Colonic mucosa (tissue), 4 donors: Measurements from ENCODE around the gene UNC5A. TPM values are rescaled to one million over a fixed set of nuclear protein-coding genes. Genes with fewer than 3 reads are reported as not detected.

Experiments used
- DNase-seq: peaks from one replicate; pipeline ENCODE4 v3.0.0-alpha.2; 2020
- H3K27ac ChIP-seq: fragments of 200-600 bp; one replicate; pipeline ENCODE4 v1.8.0; 2021
- H3K27me3 ChIP-seq: fragments of 200-600 bp; one replicate; pipeline ENCODE4 v1.8.0; 2021
- H3K36me3 ChIP-seq: fragments of 200-600 bp; one replicate; pipeline ENCODE4 v1.8.0; 2021
- H3K4me1 ChIP-seq: fragments of 200-600 bp; one replicate; pipeline ENCODE4 v1.8.0; 2021; ENCODE audit warnings: mild to moderate bottlenecking
- H3K4me3 ChIP-seq: fragments of 200-600 bp; one replicate; pipeline ENCODE4 v1.8.0; 2021
- H3K9ac ChIP-seq, 2 donors: one replicate each; pipeline ENCODE4 v1.7.0; 2013; ENCODE audit warnings: control low read depth in 2 of 2, low read depth in 2 of 2, low read length in 2 of 2
- H3K9me3 ChIP-seq: fragments of 200-600 bp; one replicate; pipeline ENCODE4 v1.8.0; 2021
- intact Hi-C: fragments of 100-400 bp; cut with DNase I; formaldehyde crosslinking; loops from one replicate; pipeline ENCODE4 v1.14.1; 2022
- total RNA-seq, 2 donors: library from RNA; stranded (reverse); fragmentation: NEBNext Ultra II Directional in 1 of 2; extraction: Animal tissue kit (Norgen Biotek cat#: 25700) in 1 of 2; gene quantifications; one replicate each; pipeline ENCODE4 v1.2.1, GENCODE V29; 2021
- TF ChIP-seq, protein P1 (sequence below): fragments of 200-600 bp; IDR thresholded peaks from one replicate; pipeline ENCODE4 v1.8.0; 2022; ENCODE audit warnings: antibody characterized with exemption, mild to moderate bottlenecking
- donor health status: healthy.
- donor health status: DM: no; HTN: no; CAD: no.
- donor health status: DM: no; HTN: no; CAD: no.

The UNC5A gene
- total RNA-seq, 2 donors from 2014 or later = not detected

DNA sequence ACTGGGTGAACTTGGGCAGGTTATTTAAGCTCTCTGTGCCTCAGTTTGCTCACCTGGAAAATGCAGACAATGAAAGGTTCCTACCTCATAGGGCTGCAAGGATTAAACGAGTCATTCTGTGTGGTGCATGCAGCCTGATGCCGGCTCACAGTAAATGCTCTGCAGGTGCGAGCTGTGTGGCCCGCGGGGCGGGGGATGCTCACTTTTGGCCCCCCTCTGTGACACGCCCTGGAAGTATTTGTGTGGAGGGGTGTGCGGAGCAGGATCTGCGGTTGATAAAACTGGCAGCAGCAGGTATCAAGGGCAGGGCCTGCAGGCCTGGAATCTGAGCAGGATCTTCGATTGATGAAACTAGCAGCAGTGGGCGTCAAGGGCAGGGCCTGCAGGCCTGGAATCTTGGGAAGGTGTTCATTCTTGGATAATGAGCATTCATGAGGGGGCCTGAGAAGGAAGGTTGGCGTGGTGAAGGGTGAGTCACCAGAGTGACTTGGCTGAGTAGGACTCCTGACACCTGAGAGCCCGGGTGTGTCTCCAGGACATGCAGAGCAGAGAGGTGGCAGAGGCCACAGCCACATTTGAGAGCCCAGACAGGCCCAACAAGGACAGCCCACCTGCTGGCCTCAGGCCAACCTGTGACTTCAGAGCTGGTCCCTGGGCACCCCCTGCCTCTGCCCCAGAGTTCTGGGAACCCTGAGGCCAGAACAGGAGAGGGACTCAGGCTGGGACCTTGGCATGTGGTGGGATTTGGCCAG lies 11.9 kb downstream of the UNC5A start:
- Histone ChIP-seq H3K4me1 (no peaks in the 10 kb centered on the region), H3K36me3 (no peaks in the 10 kb centered on the region), H3K9me3 (no peaks in the 10 kb centered on the region), H3K9ac (no peak overlapping the region), H3K4me3 (no peak overlapping the region), H3K27ac (no peak overlapping the region), H3K27me3 (peaks cover 20% of the 10 kb centered on the region)
- DNase-seq = no peak
- intact Hi-C loops = no loop called here
- TF ChIP-seq, protein P1, sequence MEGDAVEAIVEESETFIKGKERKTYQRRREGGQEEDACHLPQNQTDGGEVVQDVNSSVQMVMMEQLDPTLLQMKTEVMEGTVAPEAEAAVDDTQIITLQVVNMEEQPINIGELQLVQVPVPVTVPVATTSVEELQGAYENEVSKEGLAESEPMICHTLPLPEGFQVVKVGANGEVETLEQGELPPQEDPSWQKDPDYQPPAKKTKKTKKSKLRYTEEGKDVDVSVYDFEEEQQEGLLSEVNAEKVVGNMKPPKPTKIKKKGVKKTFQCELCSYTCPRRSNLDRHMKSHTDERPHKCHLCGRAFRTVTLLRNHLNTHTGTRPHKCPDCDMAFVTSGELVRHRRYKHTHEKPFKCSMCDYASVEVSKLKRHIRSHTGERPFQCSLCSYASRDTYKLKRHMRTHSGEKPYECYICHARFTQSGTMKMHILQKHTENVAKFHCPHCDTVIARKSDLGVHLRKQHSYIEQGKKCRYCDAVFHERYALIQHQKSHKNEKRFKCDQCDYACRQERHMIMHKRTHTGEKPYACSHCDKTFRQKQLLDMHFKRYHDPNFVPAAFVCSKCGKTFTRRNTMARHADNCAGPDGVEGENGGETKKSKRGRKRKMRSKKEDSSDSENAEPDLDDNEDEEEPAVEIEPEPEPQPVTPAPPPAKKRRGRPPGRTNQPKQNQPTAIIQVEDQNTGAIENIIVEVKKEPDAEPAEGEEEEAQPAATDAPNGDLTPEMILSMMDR = no peak

DNA sequence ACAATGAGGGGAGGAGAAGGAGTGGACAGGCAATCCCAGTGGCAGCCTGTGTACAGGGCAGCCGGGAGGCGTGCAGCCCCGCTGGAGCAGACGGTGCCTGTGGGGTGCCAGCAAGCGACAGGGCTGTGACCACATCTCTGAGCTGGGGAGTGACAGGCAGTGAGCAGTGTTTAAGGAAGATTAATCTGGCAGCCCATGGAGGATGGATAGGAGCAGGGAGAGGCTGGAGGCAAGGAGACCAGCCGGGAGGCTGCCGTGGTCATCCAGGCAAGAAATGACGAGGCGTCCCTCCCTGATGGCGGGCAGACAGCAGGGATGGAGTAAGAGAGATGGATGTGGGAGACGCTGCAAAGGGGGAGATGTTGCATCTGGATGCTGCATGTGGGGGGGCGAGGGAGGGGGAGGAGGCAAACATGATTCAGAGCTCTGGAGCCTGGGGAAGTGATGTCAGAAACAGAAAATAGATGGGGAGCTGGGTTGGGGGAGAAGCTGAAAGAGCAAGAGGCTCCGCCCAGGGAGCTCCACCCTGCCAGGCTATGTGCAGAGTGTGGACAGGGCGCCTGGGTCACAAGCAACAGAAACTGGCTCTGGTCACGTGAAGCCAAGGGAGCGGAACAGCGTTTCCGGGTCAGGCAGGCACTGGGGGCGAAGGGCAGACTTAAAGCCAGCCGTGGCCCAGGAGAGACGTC lies 12.6 kb downstream of the UNC5A start:
- peaks cover 13% of the 10 kb centered on the region for H3K27me3 ChIP-seq
- no peaks in the 10 kb centered on the region for H3K36me3 ChIP-seq
- H3K4me3 ChIP-seq = no peak overlapping the region
- H3K27ac ChIP-seq = no peak overlapping the region
- H3K4me1 ChIP-seq = no peaks in the 10 kb centered on the region
- DNase-seq = no peak
- H3K9me3 ChIP-seq = no peaks in the 10 kb centered on the region
- intact Hi-C loops = no loop called here
- TF ChIP-seq, protein P1 = no peak
- no peak overlapping the region for H3K9ac ChIP-seq

GRCh38 chr5:176823869-176824412 lies 13.6 kb downstream of the UNC5A start:
- DNase-seq = no peak
- H3K9me3 ChIP-seq = no peaks in the 10 kb centered on the region
- H3K27ac ChIP-seq = no peak overlapping the region
- peaks cover 3% of the 10 kb centered on the region for H3K27me3 ChIP-seq
- TF ChIP-seq, protein P1 = no peak
- no peak overlapping the region for H3K9ac ChIP-seq
- intact Hi-C loops = no loop called here
- H3K4me1 ChIP-seq = no peaks in the 10 kb centered on the region
- no peaks in the 10 kb centered on the region for H3K36me3 ChIP-seq
- no peak overlapping the region for H3K4me3 ChIP-seq

DNA sequence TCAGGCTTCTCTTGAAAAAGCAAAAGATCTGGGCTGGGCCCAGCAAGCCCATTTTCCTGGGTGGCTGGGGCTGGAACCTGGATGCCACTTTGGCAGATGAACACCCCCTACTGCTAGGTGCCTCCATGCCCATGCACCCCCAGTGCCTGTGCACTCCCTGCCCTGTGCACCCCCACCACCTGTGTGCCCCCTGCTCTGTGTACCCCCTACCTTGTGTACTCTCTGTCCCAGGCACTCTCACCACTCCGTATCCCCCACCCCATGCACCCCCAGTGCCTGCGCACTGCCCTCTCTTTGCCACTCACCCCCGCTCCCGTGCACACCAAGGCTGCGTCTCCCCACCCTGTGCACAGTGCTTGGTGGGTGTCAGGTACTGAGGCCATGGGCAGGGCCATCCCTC lies 14.2 kb downstream of the UNC5A start:
- TF ChIP-seq, protein P1 = no peak
- Histone ChIP-seq H3K27me3 (no peaks in the 10 kb centered on the region), H3K36me3 (no peaks in the 10 kb centered on the region), H3K4me3 (no peak overlapping the region), H3K9me3 (no peaks in the 10 kb centered on the region), H3K4me1 (no peaks in the 10 kb centered on the region), H3K27ac (no peak overlapping the region), H3K9ac (no peak overlapping the region)
- no peak for DNase-seq
- intact Hi-C loops = no loop called here

DNA sequence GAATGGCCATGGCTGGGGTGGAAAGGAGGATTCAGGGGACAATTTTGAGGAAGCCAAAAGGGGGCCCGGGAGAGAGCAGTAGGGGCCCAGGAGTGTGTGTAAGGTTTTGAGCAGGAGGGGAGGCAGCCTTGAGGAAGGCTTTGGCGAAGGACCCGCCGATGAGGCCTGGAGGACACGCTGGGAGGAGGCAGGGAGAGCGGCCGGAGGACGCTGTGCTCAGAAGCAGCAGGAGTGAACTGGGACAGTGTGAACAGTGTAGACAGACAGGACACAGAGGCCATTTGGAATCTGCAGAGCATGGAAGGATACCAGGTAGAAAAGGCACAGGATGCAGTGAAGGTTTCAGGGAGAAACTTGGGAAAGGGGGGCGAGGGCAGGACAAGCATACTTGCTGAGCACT lies 14.9 kb downstream of the UNC5A start:
- Histone ChIP-seq H3K9me3 (no peaks in the 10 kb centered on the region), H3K4me3 (no peak overlapping the region), H3K4me1 (no peaks in the 10 kb centered on the region), H3K36me3 (no peaks in the 10 kb centered on the region), H3K27ac (no peak overlapping the region), H3K9ac (no peak overlapping the region), H3K27me3 (no peaks in the 10 kb centered on the region)
- intact Hi-C loops = no loop called here
- DNase-seq = no peak
- TF ChIP-seq, protein P1 = no peak
